Tibial nerve (tissue), 4 donors: Measurements from ENCODE around the gene LMO7.

Experiments
- CTCF ChIP-seq, 5 experiments: fragments of 200-600 bp in 3 of 5; fragments of 450-650 bp in 2 of 5; sonication (generic) in 3 of 5; IDR thresholded peaks; one replicate each; pipeline ENCODE4 v1.5.1; 2016 to 2019; ENCODE audit warnings: antibody characterized with exemption in 5 of 5, mild to moderate bottlenecking in 3 of 5, moderate library complexity in 2 of 5
- EP300 ChIP-seq, 2 donors: sonication (generic); formaldehyde crosslinking; IDR thresholded peaks; one replicate each; pipeline ENCODE4 v1.6.1; 2017; ENCODE audit warnings: antibody characterized with exemption in 2 of 2, mild to moderate bottlenecking in 1 of 2
- POLR2A ChIP-seq, 2 donors: fragments of 450-650 bp; IDR thresholded peaks; one replicate each; pipeline ENCODE4 v1.6.1; 2017; ENCODE audit warnings: antibody characterized with exemption in 2 of 2, mild to moderate bottlenecking in 2 of 2, moderate library complexity in 2 of 2

- TF ChIP-seq CTCF (IDR thresholded peaks at IDR 0.05) (no peak), POLR2A (IDR thresholded peaks at IDR 0.05) (no peak), EP300 (IDR thresholded peaks at IDR 0.05) (no peak)
These were observed 205.8 kb downstream of the LMO7 start for GRCh38 chr13:75841905-75842304.
